ENCODE results near the gene CIROP. TPM values are rescaled to one million over a fixed set of nuclear protein-coding genes. Genes with fewer than 3 reads are reported as not detected.
A peak's percentile ranks its signal among the peaks of the same experiment; 100 is the strongest.

The CIROP gene
- total and polyA plus RNA-seq, 9 of the 15 experiments (the other 6 are each of a cell fraction or from before 2014, with no cell fraction given): not detected

DNA sequence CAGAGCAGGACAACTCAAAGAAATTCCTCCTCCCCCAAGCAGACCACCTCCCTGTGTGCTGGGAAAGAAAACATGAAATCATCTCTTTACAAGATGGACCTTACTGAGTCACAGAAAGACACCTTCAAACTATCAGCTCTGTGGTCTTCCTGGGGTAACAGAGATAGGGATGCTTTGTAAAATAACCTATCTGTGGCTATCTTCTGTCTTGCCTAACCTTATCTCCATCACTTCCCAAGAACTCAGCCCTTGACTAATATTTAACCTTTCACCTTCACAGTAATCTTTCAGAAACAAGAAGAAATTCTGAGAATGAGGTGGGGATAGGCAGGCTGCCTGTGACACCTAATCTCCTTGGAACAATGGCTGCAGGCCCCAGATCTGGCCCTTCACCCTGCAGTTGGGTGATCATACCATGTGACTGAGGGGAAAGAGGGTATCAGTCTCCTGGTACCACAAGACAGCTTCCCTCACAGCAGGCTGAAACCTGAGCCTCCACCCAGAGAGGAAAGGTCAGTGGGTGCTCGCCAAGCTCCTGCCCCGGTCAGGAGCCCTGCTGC, 41.6 kb upstream of the CIROP start (continued):
- TF ChIP-seq, protein P1, sequence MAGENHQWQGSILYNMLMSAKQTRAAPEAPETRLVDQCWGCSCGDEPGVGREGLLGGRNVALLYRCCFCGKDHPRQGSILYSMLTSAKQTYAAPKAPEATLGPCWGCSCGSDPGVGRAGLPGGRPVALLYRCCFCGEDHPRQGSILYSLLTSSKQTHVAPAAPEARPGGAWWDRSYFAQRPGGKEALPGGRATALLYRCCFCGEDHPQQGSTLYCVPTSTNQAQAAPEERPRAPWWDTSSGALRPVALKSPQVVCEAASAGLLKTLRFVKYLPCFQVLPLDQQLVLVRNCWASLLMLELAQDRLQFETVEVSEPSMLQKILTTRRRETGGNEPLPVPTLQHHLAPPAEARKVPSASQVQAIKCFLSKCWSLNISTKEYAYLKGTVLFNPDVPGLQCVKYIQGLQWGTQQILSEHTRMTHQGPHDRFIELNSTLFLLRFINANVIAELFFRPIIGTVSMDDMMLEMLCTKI (IDR thresholded peaks at IDR 0.05; ENCODE audit: partially characterized antibody): no peak
- TF ChIP-seq RNF2 (IDR thresholded peaks at IDR 0.05) (peak; percentile 75; the same call in 1 of the 2 replicates), CCAR2 (IDR thresholded peaks at IDR 0.05; ENCODE audit: low read depth, low read length) (no peak), U2AF2 (optimal IDR thresholded peaks at IDR 0.05; ENCODE audit: low read depth, low read length) (no peak), PML (IDR thresholded peaks at IDR 0.05; ENCODE audit: low read length) (peak; percentile 98), CHD1 (IDR thresholded peaks at IDR 0.05; ENCODE audit: low read length) (no peak), TCF3 (CRISPR knock-in tag; IDR thresholded peaks at IDR 0.05) (peak; percentile 99), NCOA1 (IDR thresholded peaks at IDR 0.05; ENCODE audit: low read depth) (peak; percentile 93), TAF9B (IDR thresholded peaks at IDR 0.05; ENCODE audit: partially characterized antibody) (peak; percentile 74)
- TF ChIP-seq, protein P2, sequence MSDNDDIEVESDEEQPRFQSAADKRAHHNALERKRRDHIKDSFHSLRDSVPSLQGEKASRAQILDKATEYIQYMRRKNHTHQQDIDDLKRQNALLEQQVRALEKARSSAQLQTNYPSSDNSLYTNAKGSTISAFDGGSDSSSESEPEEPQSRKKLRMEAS (CRISPR knock-in tag; IDR thresholded peaks at IDR 0.05): peak; percentile 60
- TF ChIP-seq, protein P3, sequence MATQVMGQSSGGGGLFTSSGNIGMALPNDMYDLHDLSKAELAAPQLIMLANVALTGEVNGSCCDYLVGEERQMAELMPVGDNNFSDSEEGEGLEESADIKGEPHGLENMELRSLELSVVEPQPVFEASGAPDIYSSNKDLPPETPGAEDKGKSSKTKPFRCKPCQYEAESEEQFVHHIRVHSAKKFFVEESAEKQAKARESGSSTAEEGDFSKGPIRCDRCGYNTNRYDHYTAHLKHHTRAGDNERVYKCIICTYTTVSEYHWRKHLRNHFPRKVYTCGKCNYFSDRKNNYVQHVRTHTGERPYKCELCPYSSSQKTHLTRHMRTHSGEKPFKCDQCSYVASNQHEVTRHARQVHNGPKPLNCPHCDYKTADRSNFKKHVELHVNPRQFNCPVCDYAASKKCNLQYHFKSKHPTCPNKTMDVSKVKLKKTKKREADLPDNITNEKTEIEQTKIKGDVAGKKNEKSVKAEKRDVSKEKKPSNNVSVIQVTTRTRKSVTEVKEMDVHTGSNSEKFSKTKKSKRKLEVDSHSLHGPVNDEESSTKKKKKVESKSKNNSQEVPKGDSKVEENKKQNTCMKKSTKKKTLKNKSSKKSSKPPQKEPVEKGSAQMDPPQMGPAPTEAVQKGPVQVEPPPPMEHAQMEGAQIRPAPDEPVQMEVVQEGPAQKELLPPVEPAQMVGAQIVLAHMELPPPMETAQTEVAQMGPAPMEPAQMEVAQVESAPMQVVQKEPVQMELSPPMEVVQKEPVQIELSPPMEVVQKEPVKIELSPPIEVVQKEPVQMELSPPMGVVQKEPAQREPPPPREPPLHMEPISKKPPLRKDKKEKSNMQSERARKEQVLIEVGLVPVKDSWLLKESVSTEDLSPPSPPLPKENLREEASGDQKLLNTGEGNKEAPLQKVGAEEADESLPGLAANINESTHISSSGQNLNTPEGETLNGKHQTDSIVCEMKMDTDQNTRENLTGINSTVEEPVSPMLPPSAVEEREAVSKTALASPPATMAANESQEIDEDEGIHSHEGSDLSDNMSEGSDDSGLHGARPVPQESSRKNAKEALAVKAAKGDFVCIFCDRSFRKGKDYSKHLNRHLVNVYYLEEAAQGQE (IDR thresholded peaks at IDR 0.05; ENCODE audit: borderline replicate concordance): peak; percentile 43
- TF ChIP-seq, protein P3 (CRISPR knock-in tag; IDR thresholded peaks at IDR 0.05; ENCODE audit: low read depth): no peak
- TF ChIP-seq, protein P4, sequence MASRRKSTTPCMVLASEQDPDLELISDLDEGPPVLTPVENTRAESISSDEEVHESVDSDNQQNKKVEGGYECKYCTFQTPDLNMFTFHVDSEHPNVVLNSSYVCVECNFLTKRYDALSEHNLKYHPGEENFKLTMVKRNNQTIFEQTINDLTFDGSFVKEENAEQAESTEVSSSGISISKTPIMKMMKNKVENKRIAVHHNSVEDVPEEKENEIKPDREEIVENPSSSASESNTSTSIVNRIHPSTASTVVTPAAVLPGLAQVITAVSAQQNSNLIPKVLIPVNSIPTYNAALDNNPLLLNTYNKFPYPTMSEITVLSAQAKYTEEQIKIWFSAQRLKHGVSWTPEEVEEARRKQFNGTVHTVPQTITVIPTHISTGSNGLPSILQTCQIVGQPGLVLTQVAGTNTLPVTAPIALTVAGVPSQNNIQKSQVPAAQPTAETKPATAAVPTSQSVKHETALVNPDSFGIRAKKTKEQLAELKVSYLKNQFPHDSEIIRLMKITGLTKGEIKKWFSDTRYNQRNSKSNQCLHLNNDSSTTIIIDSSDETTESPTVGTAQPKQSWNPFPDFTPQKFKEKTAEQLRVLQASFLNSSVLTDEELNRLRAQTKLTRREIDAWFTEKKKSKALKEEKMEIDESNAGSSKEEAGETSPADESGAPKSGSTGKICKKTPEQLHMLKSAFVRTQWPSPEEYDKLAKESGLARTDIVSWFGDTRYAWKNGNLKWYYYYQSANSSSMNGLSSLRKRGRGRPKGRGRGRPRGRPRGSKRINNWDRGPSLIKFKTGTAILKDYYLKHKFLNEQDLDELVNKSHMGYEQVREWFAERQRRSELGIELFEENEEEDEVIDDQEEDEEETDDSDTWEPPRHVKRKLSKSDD (conservative IDR thresholded peaks at IDR 0.05; ENCODE audit: low read length): no peak
- TF ChIP-seq, protein P5, sequence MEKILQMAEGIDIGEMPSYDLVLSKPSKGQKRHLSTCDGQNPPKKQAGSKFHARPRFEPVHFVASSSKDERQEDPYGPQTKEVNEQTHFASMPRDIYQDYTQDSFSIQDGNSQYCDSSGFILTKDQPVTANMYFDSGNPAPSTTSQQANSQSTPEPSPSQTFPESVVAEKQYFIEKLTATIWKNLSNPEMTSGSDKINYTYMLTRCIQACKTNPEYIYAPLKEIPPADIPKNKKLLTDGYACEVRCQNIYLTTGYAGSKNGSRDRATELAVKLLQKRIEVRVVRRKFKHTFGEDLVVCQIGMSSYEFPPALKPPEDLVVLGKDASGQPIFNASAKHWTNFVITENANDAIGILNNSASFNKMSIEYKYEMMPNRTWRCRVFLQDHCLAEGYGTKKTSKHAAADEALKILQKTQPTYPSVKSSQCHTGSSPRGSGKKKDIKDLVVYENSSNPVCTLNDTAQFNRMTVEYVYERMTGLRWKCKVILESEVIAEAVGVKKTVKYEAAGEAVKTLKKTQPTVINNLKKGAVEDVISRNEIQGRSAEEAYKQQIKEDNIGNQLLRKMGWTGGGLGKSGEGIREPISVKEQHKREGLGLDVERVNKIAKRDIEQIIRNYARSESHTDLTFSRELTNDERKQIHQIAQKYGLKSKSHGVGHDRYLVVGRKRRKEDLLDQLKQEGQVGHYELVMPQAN (IDR thresholded peaks at IDR 0.05; ENCODE audit: borderline replicate concordance): no peak

All from K562 (cell line).